Stimulated activated CD8-positive, alpha-beta memory T cell treated with anti-CD3 and anti-CD28 coated beads, Interleukin-15, amount 100 ng/mL, for 48 hours (primary cell): ENCODE measurements around the gene LRRC59.
A peak's percentile ranks its signal among the peaks of the same experiment; 100 is the strongest.
"Not testable (repeated sequence)": the region's sequence is repeated elsewhere in the genome, so short reads cannot be mapped to it uniquely, and the experiment has no call there.

ENCODE experiments used
- DNase-seq, 2 donors: peaks; one replicate each; pipeline ENCODE4 v3.0.0-alpha.2; 2020; ENCODE audit warnings: low read depth in 2 of 2

The LRRC59 gene

GRCh38 chr17:50397111-50397918 lies at the start of gene LRRC59:
Gene LRRC59 (minus strand): TSS chr17:50397523. CDS start chr17:50397317, 206 bp downstream.
- peak; percentile 85 to 89 for DNase-seq

GRCh38 chr17:50445730-50446325 lies 48.5 kb upstream of the LRRC59 start:
- DNase-seq, result no peak

- no peak for DNase-seq
These were observed 47.8 kb upstream of the LRRC59 start for GRCh38 chr17:50444841-50445715.

DNA sequence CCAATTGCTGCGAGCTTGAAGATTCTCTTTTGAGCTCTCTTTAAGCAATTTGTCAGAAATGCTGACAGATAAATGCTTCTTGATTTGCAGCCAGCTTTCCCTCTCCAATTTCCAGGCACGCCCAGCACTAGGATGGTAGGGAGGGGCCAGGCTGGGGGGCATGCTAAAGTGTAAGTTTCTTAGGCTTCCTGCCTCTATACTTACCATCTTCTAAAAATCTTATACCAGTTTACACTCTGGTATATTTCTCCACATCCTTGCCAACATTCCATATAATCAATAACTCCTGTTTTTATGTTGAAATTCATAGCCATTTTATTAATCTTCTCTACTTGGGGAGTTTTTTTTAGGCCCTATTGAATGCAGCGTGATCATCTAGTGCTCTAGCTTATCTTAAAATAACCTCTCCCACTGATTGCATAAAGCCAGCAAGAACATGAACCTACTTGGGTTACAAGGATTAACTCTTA lies 46.2 kb upstream of the LRRC59 start:
- no peak for DNase-seq

GRCh38 chr17:50440838-50441829 lies 43.8 kb upstream of the LRRC59 start:
- no peak for DNase-seq

GRCh38 chr17:50440172-50440837 lies 43.0 kb upstream of the LRRC59 start:
- DNase-seq, result no peak

- DNase-seq, result no peak
These were observed 41.7 kb upstream of the LRRC59 start for GRCh38 chr17:50439008-50439407.

GRCh38 chr17:50437409-50437808 lies 40.1 kb upstream of the LRRC59 start:
- DNase-seq, result no peak

DNA sequence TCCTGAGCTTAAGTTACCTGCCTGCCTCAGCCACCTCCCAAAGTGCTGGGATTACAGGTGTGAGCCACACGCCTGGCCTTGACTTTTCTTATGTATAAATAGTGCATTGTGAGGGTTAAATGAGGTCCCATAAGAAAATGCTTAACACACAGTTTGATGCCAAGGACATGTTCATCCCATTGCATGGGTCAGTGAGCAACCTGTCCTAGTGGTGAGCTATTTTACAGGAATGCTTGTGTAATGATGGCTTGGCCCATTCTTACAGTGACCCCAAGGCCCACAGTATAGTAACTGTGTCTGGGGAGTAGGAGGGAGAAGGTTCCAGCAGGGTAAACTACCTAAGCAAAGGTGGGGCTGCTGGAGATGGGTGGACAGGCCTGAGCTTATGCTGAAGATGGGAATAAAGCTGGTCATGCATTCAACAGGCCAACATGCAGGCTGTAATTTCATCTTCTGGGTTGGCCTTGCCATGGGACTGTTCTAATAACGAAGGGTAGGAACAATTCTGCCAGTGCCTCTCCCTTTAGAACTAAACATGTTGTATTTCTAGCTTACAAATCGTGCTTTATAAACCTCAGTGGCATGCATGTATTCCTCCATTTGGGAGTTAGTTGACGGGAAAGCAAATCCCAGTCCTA lies 34.9 kb upstream of the LRRC59 start:
- no peak for DNase-seq

- DNase-seq, result no peak
These were observed 33.7 kb upstream of the LRRC59 start for GRCh38 chr17:50430821-50431618.

- DNase-seq, result no peak
These were observed 32.5 kb upstream of the LRRC59 start for GRCh38 chr17:50429793-50430192.

DNA sequence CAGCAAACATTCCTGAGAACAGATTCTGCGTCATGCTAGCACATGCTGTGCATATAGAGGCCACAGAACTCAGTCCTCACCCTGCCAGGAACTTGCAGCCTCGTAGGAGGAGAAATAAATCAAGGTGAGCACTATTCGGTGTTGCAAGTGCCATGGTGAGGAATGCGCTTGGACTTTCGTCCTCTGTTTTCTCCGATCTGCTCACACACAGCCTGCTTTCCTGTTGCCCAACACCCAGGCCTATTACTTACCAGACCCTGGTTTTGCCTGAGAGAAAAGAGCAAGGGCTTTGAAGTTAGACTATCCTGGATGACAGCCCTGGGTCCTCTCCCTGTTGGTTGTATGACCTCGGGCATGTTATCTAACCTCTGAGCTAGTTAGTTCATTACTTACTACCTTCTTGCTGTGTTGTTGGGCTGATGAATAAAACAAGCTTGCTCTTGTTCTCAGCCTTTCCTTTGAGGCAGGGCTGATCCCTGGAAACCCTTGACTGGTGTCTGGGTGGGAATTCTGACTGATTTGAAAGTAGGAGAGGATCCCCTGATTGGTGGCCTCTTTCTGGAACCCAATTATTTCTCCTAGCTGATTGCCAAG lies 31.6 kb upstream of the LRRC59 start:
- DNase-seq, result no peak

DNA sequence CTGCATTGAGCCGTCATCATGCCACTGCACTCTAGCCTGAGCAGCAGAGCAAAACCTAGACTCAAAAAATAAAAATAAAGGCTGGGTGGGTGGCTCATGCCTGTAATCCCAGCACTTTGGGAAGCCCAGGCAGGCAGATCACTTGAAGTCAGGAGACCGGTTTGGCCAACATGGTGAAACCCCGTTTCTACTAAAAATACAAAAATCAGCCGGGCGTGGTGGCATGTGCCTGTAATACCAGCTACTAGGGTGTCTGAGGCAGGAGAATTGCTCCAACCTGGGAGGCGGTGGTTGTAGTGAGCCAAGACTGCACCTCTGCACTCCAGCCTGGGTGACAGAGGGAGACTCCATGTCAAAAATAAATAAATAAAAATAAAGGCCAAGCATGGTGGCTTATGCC lies 30.8 kb upstream of the LRRC59 start:
- DNase-seq, result not testable (repeated sequence)

GRCh38 chr17:50426814-50427787 lies 29.8 kb upstream of the LRRC59 start:
- DNase-seq, result peak in 1 of 2 donors; percentile 15

- DNase-seq, result no peak
These were observed 29.1 kb upstream of the LRRC59 start for GRCh38 chr17:50426472-50426782.

DNA sequence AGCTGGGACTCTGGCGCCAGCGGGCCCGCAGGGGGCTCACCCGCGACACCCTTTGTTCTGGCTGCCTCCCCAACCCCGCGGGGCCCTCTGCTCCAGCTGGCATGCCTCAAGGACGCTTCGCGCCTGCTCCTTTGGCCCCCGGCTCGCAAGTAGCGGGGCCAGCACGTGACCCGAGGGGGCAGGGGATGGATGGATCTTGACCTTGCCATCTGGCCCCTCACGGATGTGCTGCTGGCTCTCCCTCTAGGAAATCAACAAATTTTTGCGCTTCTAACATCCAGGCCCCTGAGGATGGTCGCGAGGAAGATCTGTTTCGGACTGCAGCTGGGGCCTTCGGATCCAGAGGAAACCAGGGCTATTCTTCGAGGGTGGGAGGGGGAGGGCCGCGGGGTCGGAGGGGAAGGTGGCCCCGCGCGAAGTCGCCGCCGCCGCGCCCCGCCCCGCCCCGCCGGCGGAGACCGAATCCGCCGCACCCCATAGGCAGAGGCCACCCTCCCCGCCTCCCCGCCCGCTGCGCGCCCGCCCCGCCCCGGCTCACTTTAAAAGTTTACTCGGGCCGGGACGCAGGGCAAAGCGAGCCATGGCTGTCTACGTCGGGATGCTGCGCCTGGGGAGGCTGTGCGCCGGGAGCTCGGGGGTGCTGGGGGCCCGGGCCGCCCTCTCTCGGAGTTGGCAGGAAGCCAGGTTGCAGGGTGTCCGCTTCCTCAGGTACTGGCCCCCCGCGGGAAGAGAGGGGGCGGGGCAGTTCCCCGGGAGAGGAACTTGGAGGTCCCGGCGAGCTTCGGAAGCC lies 28.6 kb upstream of the LRRC59 start, which contains the start of gene ACSF2:
TSS of gene ACSF2 (plus strand) at position 537 of the 790 bp plus-strand sequence. CDS start at position 581, 44 bp downstream.
- DNase-seq, result peak; percentile 61 to 66
